CD14-positive monocyte (primary cell): Measurements from ENCODE around the gene CD300C. TPM values are rescaled to one million over a fixed set of nuclear protein-coding genes. Genes with fewer than 3 reads are reported as not detected.
"Not testable (repeated sequence)": the region's sequence is repeated elsewhere in the genome, so short reads cannot be mapped to it uniquely, and the experiment has no call there.

ENCODE experiments used
- DNase-seq, 3 donors: peaks; one replicate each; pipeline ENCODE4 v3.0.0-alpha.2; 2011 to 2022
- H2AFZ ChIP-seq: 2 replicates; pipeline ENCODE4 v1.6.0; 2012; ENCODE audit warnings: mild to moderate bottlenecking, low read depth, low read length, inconsistent platforms; ENCODE audit not compliant: insufficient read depth, poor library complexity, severe bottlenecking
- H3K27ac ChIP-seq, 2 donors: 1 replicate in 1 of 2; 2 replicates in 1 of 2; pipeline ENCODE4 v1.5.1; 2012 to 2013; ENCODE audit warnings: low read length in 2 of 2, control low read depth in 1 of 2, inconsistent platforms in 1 of 2, low read depth in 1 of 2, mild to moderate bottlenecking in 1 of 2
- H3K27me3 ChIP-seq, 2 donors: one replicate each; pipeline versions ENCODE4 v1.6.0 to v1.6.1; 2011 to 2013; ENCODE audit warnings: low read length in 2 of 2; ENCODE audit not compliant: control insufficient read depth in 2 of 2, insufficient read depth in 2 of 2
- H3K36me3 ChIP-seq, 2 donors: replicated peaks in 1 of 2; 1 replicate in 1 of 2; 2 replicates in 1 of 2; pipeline versions ENCODE4 v1.5.1 to v1.6.1; 2012 to 2013; ENCODE audit warnings: low read length in 2 of 2, control low read depth in 1 of 2, inconsistent platforms in 1 of 2, mild to moderate bottlenecking in 1 of 2; ENCODE audit not compliant: insufficient read depth in 2 of 2, control insufficient read depth in 1 of 2
- H3K4me1 ChIP-seq, 2 donors: 1 replicate in 1 of 2; 2 replicates in 1 of 2; pipeline versions ENCODE4 v1.5.1 to v1.6.1; 2012 to 2013; ENCODE audit warnings: low read length in 2 of 2, control low read depth in 1 of 2, inconsistent platforms in 1 of 2, mild to moderate bottlenecking in 1 of 2, moderate library complexity in 1 of 2; ENCODE audit not compliant: insufficient read depth in 2 of 2, control insufficient read depth in 1 of 2
- H3K4me2 ChIP-seq: replicated peaks from 2 replicates; pipeline ENCODE3; 2012; ENCODE audit warnings: low read length, moderate library complexity, mild to moderate bottlenecking; ENCODE audit not compliant: poor library complexity, severe bottlenecking; ENCODE audit errors: extremely low read depth
- H3K4me3 ChIP-seq, 3 experiments: fragments of 200-600 bp in 1 of 3; sonication (generic) in 1 of 3; replicated peaks in 1 of 3; 1 replicate in 2 of 3; 2 replicates in 1 of 3; pipeline ENCODE4 v1.5.1; 2011 to 2013; ENCODE audit warnings: low read length in 3 of 3, mild to moderate bottlenecking in 3 of 3, control low read depth in 2 of 3, low read depth in 2 of 3, inconsistent platforms in 1 of 3, moderate library complexity in 1 of 3
- H3K79me2 ChIP-seq: 2 replicates; pipeline ENCODE4 v1.6.0; 2012; ENCODE audit warnings: mild to moderate bottlenecking, control low read depth, inconsistent platforms, low read length, moderate library complexity; ENCODE audit not compliant: insufficient read depth
- H3K9ac ChIP-seq: 2 replicates; pipeline ENCODE4 v1.6.0; 2017; ENCODE audit warnings: low read length, mild to moderate bottlenecking; ENCODE audit not compliant: insufficient read depth, poor library complexity, severe bottlenecking
- H3K9me3 ChIP-seq, 2 donors: replicated peaks in 1 of 2; 1 replicate in 1 of 2; 2 replicates in 1 of 2; pipeline versions ENCODE4 v1.5.1 to v1.6.1; 2012 to 2013; ENCODE audit warnings: low read length in 2 of 2, control low read depth in 1 of 2; ENCODE audit not compliant: control insufficient read depth in 1 of 2, insufficient read depth in 1 of 2
- H4K20me1 ChIP-seq: 2 replicates; pipeline ENCODE4 v1.6.0; 2012; ENCODE audit warnings: mild to moderate bottlenecking, low read length, control low read depth, moderate library complexity; ENCODE audit not compliant: insufficient read depth
- H3K27ac Mint-ChIP-seq, 7 donors: one replicate each; pipeline ENCODE4 v1.8.0; 2020; ENCODE audit warnings: mild to moderate bottlenecking in 7 of 7, mixed read lengths in 7 of 7, moderate library complexity in 6 of 7, inconsistent platforms in 2 of 7
- H3K27me3 Mint-ChIP-seq, 3 donors: one replicate each; pipeline ENCODE4 v1.8.0; 2021 to 2022; ENCODE audit warnings: low read depth in 3 of 3, mild to moderate bottlenecking in 3 of 3, mixed read lengths in 3 of 3, moderate library complexity in 3 of 3, inconsistent platforms in 1 of 3
- H3K36me3 Mint-ChIP-seq, 2 donors: one replicate each; pipeline ENCODE4 v1.8.0; 2020; ENCODE audit warnings: mixed read lengths in 2 of 2, inconsistent platforms in 1 of 2, mild to moderate bottlenecking in 1 of 2
- H3K4me1 Mint-ChIP-seq: one replicate; pipeline ENCODE4 v1.8.0; 2020; ENCODE audit warnings: mild to moderate bottlenecking, mixed read lengths
- H3K4me3 Mint-ChIP-seq, 2 donors: one replicate each; pipeline ENCODE4 v1.8.0; 2020; ENCODE audit warnings: mild to moderate bottlenecking in 2 of 2, mixed read lengths in 2 of 2, moderate library complexity in 1 of 2
- H3K9me3 Mint-ChIP-seq, 7 donors: one replicate each; pipeline ENCODE4 v1.8.0; 2020 to 2022; ENCODE audit warnings: mixed read lengths in 7 of 7, mild to moderate bottlenecking in 6 of 7, moderate library complexity in 6 of 7, inconsistent platforms in 2 of 7
- CTCF ChIP-seq: fragments of 200-600 bp; IDR thresholded peaks from one replicate; pipeline ENCODE4 v1.8.0; 2022; ENCODE audit warnings: antibody characterized with exemption, mild to moderate bottlenecking
- WGBS: methylation state at CpG from one replicate; pipeline ENCODE4 v1.1.5; 2013; ENCODE audit warnings: missing lambda C conversion rate; ENCODE audit not compliant: insufficient coverage; 5-methylcytosine and 5-hydroxymethylcytosine counted together
- intact Hi-C, 2 donors: fragments of 100-400 bp; cut with micrococcal nuclease; formaldehyde crosslinking; loops; one replicate each; pipeline versions ENCODE4 v1.15.0 to v1.15.1; 2023
- polyA plus RNA-seq, 3 donors: library from polyadenylated mRNA; depleted of rRNA in 1 of 3; unstranded in 2 of 3; stranded (reverse) in 1 of 3; fragments of 300-500 nt in 2 of 3; fragments of >200 nt in 1 of 3; fragmentation: Illumina TruSeq in 2 of 3; gene quantifications; 1 replicate in 2 of 3; 2 replicates in 1 of 3; pipeline ENCODE4 v1.2.3, GENCODE V29; 2012 to 2021

Gene CD300C
- polyA plus RNA-seq, 3 donors: 68.3 to 141 (median 93.1) TPM

GRCh38 chr17:74561586-74561985, 15.7 kb upstream of the CD300C start:
- Mint-ChIP-seq H3K27ac (peak overlapping the region in 2 of 7 donors; percentile 70 to 77), H3K27me3 (peaks cover 3 to 8% (median 6%) of the 10 kb centered on the region in 3 donors)

DNA sequence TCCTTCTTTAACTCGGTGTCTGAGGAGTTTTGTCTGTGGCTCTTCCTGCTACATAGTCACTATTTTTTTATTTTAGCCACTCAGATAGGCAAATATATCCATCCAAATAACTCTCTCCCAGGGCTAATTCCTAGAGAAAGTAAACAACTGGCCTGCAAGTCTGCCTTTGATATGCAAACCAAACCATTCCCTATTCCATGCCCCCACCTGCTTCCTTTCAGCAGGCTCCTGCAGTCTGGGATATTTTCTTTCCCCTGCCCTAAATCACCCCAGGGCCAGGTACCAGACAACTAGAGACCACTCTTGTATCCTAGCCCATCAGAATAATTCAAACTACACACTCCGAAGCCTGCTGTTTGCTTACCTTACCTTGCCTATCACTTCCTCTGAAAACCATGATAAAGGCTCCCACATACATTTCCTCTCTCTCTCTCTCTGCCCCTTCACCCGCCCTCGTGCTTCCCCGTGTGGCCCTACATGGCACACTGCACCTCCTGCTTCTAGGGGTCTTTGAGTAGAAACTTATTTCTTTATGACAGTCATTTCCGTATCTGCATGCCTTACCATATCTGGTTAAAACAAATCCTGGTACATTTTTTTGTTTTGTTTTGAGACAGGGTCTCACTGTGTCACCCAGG, 13.1 kb upstream of the CD300C start:
- peaks cover 0 to 31% of the 10 kb centered on the region in 2 donors for H3K36me3 ChIP-seq
- H4K20me1 ChIP-seq: peaks cover 22% of the 10 kb centered on the region
- peaks cover 0 to 7% (median 0%) of the 10 kb centered on the region in 7 donors for H3K9me3 Mint-ChIP-seq
- peak overlapping the region in 1 of 3 experiments; percentile 31 for H3K4me3 ChIP-seq
- H3K4me1 ChIP-seq: peaks cover 52 to 76% of the 10 kb centered on the region in 2 donors
- WGBS: 48% methylated on average over 2 of the region's 6 CpGs
- intact Hi-C loops: no loop called here
- H2AFZ ChIP-seq: no peak overlapping the region
- peak overlapping the region; percentile 43 to 77 for H3K27ac ChIP-seq
- H3K9ac ChIP-seq: no peak overlapping the region
- peaks cover 30% of the 10 kb centered on the region for H3K4me1 Mint-ChIP-seq
- H3K4me3 Mint-ChIP-seq: peak overlapping the region in 1 of 2 donors; percentile 79
- no peaks in the 10 kb centered on the region for H3K9me3 ChIP-seq
- DNase-seq: no peak
- H3K27ac Mint-ChIP-seq: peak overlapping the region in 6 of 7 donors; percentile 0 to 94 (median 86)
- no peaks in the 10 kb centered on the region for H3K27me3 ChIP-seq
- peaks cover 0 to 9% (median 6%) of the 10 kb centered on the region in 3 donors for H3K27me3 Mint-ChIP-seq
- H3K79me2 ChIP-seq: no peaks in the 10 kb centered on the region
- peaks cover 10 to 46% of the 10 kb centered on the region in 2 donors for H3K36me3 Mint-ChIP-seq
- H3K4me2 ChIP-seq: peak overlapping the region; percentile 30
- no peak for TF ChIP-seq CTCF

More at GRCh38 chr17:74561586-74561985, 15.7 kb upstream of the CD300C start:
- WGBS: 33% methylated on average over 3 of the region's 3 CpGs
- Histone ChIP-seq H2AFZ (no peak overlapping the region), H3K9ac (no peak overlapping the region), H3K27ac (no peak overlapping the region), H3K4me1 (peaks cover 60 to 82% of the 10 kb centered on the region in 2 donors), H3K27me3 (no peaks in the 10 kb centered on the region), H3K9me3 (no peaks in the 10 kb centered on the region), H3K79me2 (no peaks in the 10 kb centered on the region), H3K4me3 (no peak overlapping the region), H3K4me2 (no peak overlapping the region), H4K20me1 (peaks cover 31% of the 10 kb centered on the region), H3K36me3 (peaks cover 0 to 37% of the 10 kb centered on the region in 2 donors)
- Mint-ChIP-seq H3K4me1 (peaks cover 27% of the 10 kb centered on the region), H3K4me3 (peak overlapping the region in 1 of 2 donors; percentile 49), H3K9me3 (peaks cover 0 to 7% (median 0%) of the 10 kb centered on the region in 7 donors), H3K36me3 (peaks cover 10 to 45% of the 10 kb centered on the region in 2 donors)
- intact Hi-C loops: loop anchor here in 1 of 2 donors (5.0 to 10.0 kb wide), 2 partner anchors 41 to 173 kb away; partner anchors contain the start of gene RAB37
- no peak for DNase-seq
- TF ChIP-seq CTCF: no peak

GRCh38 chr17:74558402-74558801, 12.5 kb upstream of the CD300C start:
- H3K27me3 Mint-ChIP-seq, H3K9me3 Mint-ChIP-seq, H3K27me3 ChIP-seq, H2AFZ ChIP-seq, H3K9ac ChIP-seq, DNase-seq, H3K79me2 ChIP-seq, H3K9me3 ChIP-seq, intact Hi-C loops: not testable (repeated sequence)
- WGBS: 87% methylated on average over 3 of the region's 4 CpGs
- Histone ChIP-seq H4K20me1 (peaks cover 18% of the 10 kb centered on the region), H3K36me3 (peaks cover 0 to 25% of the 10 kb centered on the region in 2 donors), H3K4me2 (peak overlapping the region; percentile 30), H3K4me1 (peaks cover 52 to 70% of the 10 kb centered on the region in 2 donors), H3K27ac (peak overlapping the region; percentile 43 to 77), H3K4me3 (peak overlapping the region in 1 of 3 experiments; percentile 31)
- Mint-ChIP-seq H3K4me1 (peaks cover 30% of the 10 kb centered on the region), H3K36me3 (peaks cover 7 to 42% of the 10 kb centered on the region in 2 donors), H3K27ac (peak overlapping the region in 6 of 7 donors; percentile 0 to 94 (median 86)), H3K4me3 (peak overlapping the region in 1 of 2 donors; percentile 79)
